HepG2 (cell line): Measurements from ENCODE around the gene ARMH1. TPM values are rescaled to one million over a fixed set of nuclear protein-coding genes. Genes with fewer than 3 reads are reported as not detected.
A peak's percentile ranks its signal among the peaks of the same experiment; 100 is the strongest.

Source experiments
- BATF2 ChIP-seq: sonication (generic); formaldehyde crosslinking; IDR thresholded peaks from 2 replicates; pipeline ENCODE4 v1.8.0; 2022; ENCODE audit warnings: mild to moderate bottlenecking, missing genetic modification reagents, moderate library complexity
- BHLHE40 ChIP-seq: IDR thresholded peaks from 2 replicates; pipeline ENCODE4 v1.6.1; 2011; ENCODE audit warnings: low read length, improper control_type of control experiment
- CEBPB ChIP-seq: IDR thresholded peaks from 2 replicates; pipeline ENCODE4 v1.6.1; 2011; ENCODE audit warnings: low read depth, low read length, improper control_type of control experiment, borderline replicate concordance
- DRAP1 ChIP-seq: IDR thresholded peaks from 2 replicates; pipeline ENCODE4 v1.6.1; 2016; ENCODE audit warnings: missing genetic modification reagents, missing compliant biosample characterization
- GLI4 ChIP-seq: sonication (generic); formaldehyde crosslinking; IDR thresholded peaks from 2 replicates; pipeline ENCODE4 v1.5.1; 2020; ENCODE audit warnings: missing genetic modification reagents, mild to moderate bottlenecking, moderate library complexity, borderline replicate concordance
- GPN1 ChIP-seq: sonication (generic); formaldehyde crosslinking; IDR thresholded peaks from 2 replicates; pipeline ENCODE4 v1.5.1; 2020; ENCODE audit warnings: missing genetic modification reagents, borderline replicate concordance
- HNF4A ChIP-seq: sonication (generic); formaldehyde crosslinking; IDR thresholded peaks from 2 replicates; pipeline ENCODE4 v1.4.0; 2020; ENCODE audit warnings: missing genetic modification reagents
- HOXA7 ChIP-seq: sonication (generic); formaldehyde crosslinking; IDR thresholded peaks from 2 replicates; pipeline ENCODE4 v1.8.1; 2022; ENCODE audit warnings: mild to moderate bottlenecking, missing genetic modification reagents, moderate library complexity
- JDP2 ChIP-seq: sonication (generic); formaldehyde crosslinking; IDR thresholded peaks from 2 replicates; pipeline ENCODE4 v1.8.1; 2022; ENCODE audit warnings: missing genetic modification reagents, borderline replicate concordance
- KMT2B ChIP-seq: IDR thresholded peaks from 2 replicates; pipeline ENCODE4 v1.6.1; 2016; ENCODE audit warnings: missing genetic modification reagents, missing compliant biosample characterization
- MNT ChIP-seq: fragments of 450-650 bp; IDR thresholded peaks from 2 replicates; pipeline ENCODE4 v1.6.1; 2016
- MXD4 ChIP-seq: IDR thresholded peaks from 2 replicates; pipeline ENCODE4 v1.6.1; 2016; ENCODE audit warnings: mild to moderate bottlenecking, missing biosample characterization, missing genetic modification reagents
- MYNN ChIP-seq: sonication (generic); formaldehyde crosslinking; IDR thresholded peaks from 2 replicates; pipeline ENCODE4 v1.4.0; 2020; ENCODE audit warnings: mild to moderate bottlenecking, low read depth, missing genetic modification reagents
- NR1H2 ChIP-seq: sonication (generic); formaldehyde crosslinking; IDR thresholded peaks from 2 replicates; pipeline ENCODE4 v1.8.1; 2022; ENCODE audit warnings: low read depth, missing genetic modification reagents, borderline replicate concordance
- THAP7 ChIP-seq: sonication (generic); formaldehyde crosslinking; IDR thresholded peaks from 2 replicates; pipeline ENCODE4 v1.8.1; 2023; ENCODE audit warnings: mild to moderate bottlenecking, missing genetic modification reagents
- TSC22D2 ChIP-seq: sonication (generic); formaldehyde crosslinking; IDR thresholded peaks from 2 replicates; pipeline ENCODE4 v1.5.1; 2020; ENCODE audit warnings: missing genetic modification reagents, mild to moderate bottlenecking, borderline replicate concordance
- ZFP37 ChIP-seq: sonication (generic); formaldehyde crosslinking; IDR thresholded peaks from 2 replicates; pipeline ENCODE4 v1.4.0; 2020; ENCODE audit warnings: missing genetic modification reagents, borderline replicate concordance
- ZFY ChIP-seq: sonication (generic); formaldehyde crosslinking; IDR thresholded peaks from 2 replicates; pipeline ENCODE4 v1.4.0; 2020; ENCODE audit warnings: missing genetic modification reagents
- ZNF101 ChIP-seq: sonication (generic); formaldehyde crosslinking; IDR thresholded peaks from 2 replicates; pipeline ENCODE4 v1.4.0; 2020; ENCODE audit warnings: mild to moderate bottlenecking, low read depth, missing genetic modification reagents, borderline replicate concordance
- ZNF121 ChIP-seq: sonication (generic); formaldehyde crosslinking; IDR thresholded peaks from 2 replicates; pipeline ENCODE4 v1.5.0; 2020; ENCODE audit warnings: mild to moderate bottlenecking, missing genetic modification reagents
- ZNF331 ChIP-seq: sonication (generic); formaldehyde crosslinking; IDR thresholded peaks from 2 replicates; pipeline ENCODE4 v1.4.0; 2020; ENCODE audit warnings: missing genetic modification reagents
- ZNF337 ChIP-seq: sonication (generic); formaldehyde crosslinking; IDR thresholded peaks from 2 replicates; pipeline ENCODE4 v1.5.1; 2020; ENCODE audit warnings: missing genetic modification reagents, low read depth, mild to moderate bottlenecking, borderline replicate concordance
- ZNF709 ChIP-seq: sonication (generic); formaldehyde crosslinking; IDR thresholded peaks from 2 replicates; pipeline ENCODE4 v1.5.0; 2020; ENCODE audit warnings: mild to moderate bottlenecking, missing genetic modification reagents
- ZNF772 ChIP-seq: sonication (generic); formaldehyde crosslinking; IDR thresholded peaks from 2 replicates; pipeline ENCODE4 v1.5.0; 2020; ENCODE audit warnings: mild to moderate bottlenecking, missing genetic modification reagents
- ZNF839 ChIP-seq: sonication (generic); formaldehyde crosslinking; IDR thresholded peaks from 2 replicates; pipeline ENCODE4 v1.4.0; 2020; ENCODE audit warnings: missing genetic modification reagents, mild to moderate bottlenecking, borderline replicate concordance
- polyA plus RNA-seq, 8 experiments: library from polyadenylated mRNA; depleted of rRNA in 3 of 8; stranded (reverse) in 7 of 8; unstranded in 1 of 8; fragments of >200 nt; fragmentation: Illumina TruSeq in 4 of 8; extraction: Trizol in 4 of 8; gene quantifications; 2 replicates each; pipeline versions ENCODE4 v1.2.1 to v1.2.3, GENCODE V29; 2011 to 2016; ENCODE audit warnings: low read depth in 4 of 8, missing spikeins in 1 of 8, mixed read lengths in 1 of 8; ENCODE audit not compliant: insufficient read depth in 1 of 8
- total RNA-seq, 5 experiments: library from RNA; depleted of rRNA; stranded (reverse); fragments of >200 nt; fragmentation: Illumina TruSeq; extraction: Trizol; gene quantifications; 2 replicates each; pipeline ENCODE4 v1.2.3, GENCODE V29; 2016; ENCODE audit warnings: low read depth in 1 of 5
- TF ChIP-seq, protein P1 (sequence below): sonication (generic); formaldehyde crosslinking; IDR thresholded peaks from 2 replicates; pipeline ENCODE4 v1.5.0; 2020; ENCODE audit warnings: mild to moderate bottlenecking, missing genetic modification reagents, moderate library complexity

ARMH1 gene
- total and polyA plus RNA-seq, 2 of the 13 experiments (the other 11 are each of a cell fraction or from before 2014, with no cell fraction given): 0.69 TPM; not detected in 1

- TF ChIP-seq, protein P1, sequence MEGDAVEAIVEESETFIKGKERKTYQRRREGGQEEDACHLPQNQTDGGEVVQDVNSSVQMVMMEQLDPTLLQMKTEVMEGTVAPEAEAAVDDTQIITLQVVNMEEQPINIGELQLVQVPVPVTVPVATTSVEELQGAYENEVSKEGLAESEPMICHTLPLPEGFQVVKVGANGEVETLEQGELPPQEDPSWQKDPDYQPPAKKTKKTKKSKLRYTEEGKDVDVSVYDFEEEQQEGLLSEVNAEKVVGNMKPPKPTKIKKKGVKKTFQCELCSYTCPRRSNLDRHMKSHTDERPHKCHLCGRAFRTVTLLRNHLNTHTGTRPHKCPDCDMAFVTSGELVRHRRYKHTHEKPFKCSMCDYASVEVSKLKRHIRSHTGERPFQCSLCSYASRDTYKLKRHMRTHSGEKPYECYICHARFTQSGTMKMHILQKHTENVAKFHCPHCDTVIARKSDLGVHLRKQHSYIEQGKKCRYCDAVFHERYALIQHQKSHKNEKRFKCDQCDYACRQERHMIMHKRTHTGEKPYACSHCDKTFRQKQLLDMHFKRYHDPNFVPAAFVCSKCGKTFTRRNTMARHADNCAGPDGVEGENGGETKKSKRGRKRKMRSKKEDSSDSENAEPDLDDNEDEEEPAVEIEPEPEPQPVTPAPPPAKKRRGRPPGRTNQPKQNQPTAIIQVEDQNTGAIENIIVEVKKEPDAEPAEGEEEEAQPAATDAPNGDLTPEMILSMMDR (CRISPR knock-in tag): peak; percentile 70
- no peak for TF ChIP-seq ZNF839 (CRISPR knock-in tag)
- TF ChIP-seq DRAP1: no peak
- no peak for TF ChIP-seq BATF2 (CRISPR knock-in tag)
- no peak for TF ChIP-seq NR1H2 (CRISPR knock-in tag)
- no peak for TF ChIP-seq GPN1
- TF ChIP-seq ZNF709 (CRISPR knock-in tag): no peak
- no peak for TF ChIP-seq ZNF337
- no peak for TF ChIP-seq KMT2B (CRISPR knock-in tag)
- no peak for TF ChIP-seq CEBPB
- no peak for TF ChIP-seq THAP7 (CRISPR knock-in tag)
- 0 out of 2 replicates have a peak, but pooled peaks have one; percentile 9 for TF ChIP-seq HNF4A
- no peak for TF ChIP-seq MNT
- TF ChIP-seq ZFY (CRISPR knock-in tag): no peak
- TF ChIP-seq ZFP37: 0 out of 2 replicates have a peak, but pooled peaks have one; percentile 21
- TF ChIP-seq MYNN (CRISPR knock-in tag): no peak
- no peak; the same call in 1 of the 2 replicates for TF ChIP-seq MXD4 (CRISPR knock-in tag)
- no peak for TF ChIP-seq HOXA7 (CRISPR knock-in tag)
- no peak for TF ChIP-seq BHLHE40
- no peak for TF ChIP-seq TSC22D2 (CRISPR knock-in tag)
- TF ChIP-seq ZNF121 (CRISPR knock-in tag): no peak
- TF ChIP-seq ZNF772: no peak
- TF ChIP-seq GLI4 (CRISPR knock-in tag): no peak
- TF ChIP-seq JDP2 (CRISPR knock-in tag): no peak
- no peak for TF ChIP-seq ZNF331 (CRISPR knock-in tag)
- no peak for TF ChIP-seq ZNF101
These were observed 33.7 kb downstream of the ARMH1 start (continued) for GRCh38 chr1:44707959-44708831.
